Colon (tissue), 2 donors: ENCODE results near the gene CLK2.

Source experiments
- FAIRE-seq: peaks from 2 replicates; lab custom pipeline; 2012; peaks lifted over from hg19 to GRCh38; lab: Jason Lieb, UNC
- donor health status: control.
- donor health status: control.

CLK2 gene

GRCh38 chr1:155273343-155274245 lies at the start of gene CLK2:
CLK2 (minus strand) TSS chr1:155273504; CDS start chr1:155270977, 2,527 bp downstream.
- FAIRE-seq, result no peak

GRCh38 chr1:155322571-155322952 lies 49.3 kb upstream of the CLK2 start:
- no peak for FAIRE-seq

GRCh38 chr1:155321639-155322503 lies 48.6 kb upstream of the CLK2 start:
- FAIRE-seq, result no peak

DNA sequence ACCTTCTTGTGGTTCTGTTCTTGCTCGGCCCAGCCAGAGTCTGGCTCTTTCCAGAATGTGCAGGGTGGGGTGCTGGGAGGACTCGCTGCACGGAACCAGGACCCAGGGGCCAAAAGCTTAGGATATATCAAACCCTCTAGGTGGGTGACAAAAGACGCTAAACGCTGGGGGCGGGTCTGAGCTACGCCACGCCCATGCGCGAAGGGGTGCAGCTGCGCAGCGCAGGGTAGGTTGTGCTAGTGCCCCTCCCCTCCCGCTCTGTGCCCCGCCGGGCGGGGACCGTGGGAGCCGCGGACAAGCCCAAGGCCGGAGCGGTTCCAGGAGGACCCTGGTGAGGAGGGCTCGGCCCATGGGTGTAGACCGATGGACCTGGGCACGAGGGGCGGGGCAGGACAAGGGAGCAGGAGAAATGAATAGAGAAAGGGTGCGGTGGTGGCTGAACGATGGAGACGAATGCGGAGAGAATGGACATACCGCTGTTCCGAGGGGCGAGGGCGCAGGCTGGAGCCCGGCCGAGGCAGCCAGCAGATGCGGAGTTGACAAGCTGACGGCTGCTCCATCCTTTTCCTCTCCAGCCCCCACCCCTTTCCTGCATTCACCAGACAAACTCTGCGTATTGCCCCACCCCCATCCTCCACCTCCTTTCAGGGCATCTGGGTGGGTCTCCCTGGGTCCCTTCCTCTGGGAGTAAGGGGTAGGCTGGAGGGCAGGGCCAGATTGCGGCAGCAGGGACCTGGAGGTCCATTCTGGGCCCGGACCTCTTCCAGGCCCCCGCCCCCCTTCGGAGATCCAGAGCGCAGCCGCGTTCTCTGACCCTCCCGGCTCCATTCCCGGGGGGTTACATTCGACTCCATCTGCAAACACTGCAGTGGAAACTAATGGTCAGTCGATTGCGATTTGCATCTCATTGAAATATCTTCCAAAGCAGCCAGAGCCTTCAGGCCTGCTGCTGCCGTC lies 47.6 kb upstream of the CLK2 start, which contains the start of gene RUSC1:
Gene RUSC1, plus strand, starts transcription at position 234 of the 957 bp plus-strand sequence. CDS start 880 bp downstream, outside the sequence.
- FAIRE-seq, result no peak

DNA sequence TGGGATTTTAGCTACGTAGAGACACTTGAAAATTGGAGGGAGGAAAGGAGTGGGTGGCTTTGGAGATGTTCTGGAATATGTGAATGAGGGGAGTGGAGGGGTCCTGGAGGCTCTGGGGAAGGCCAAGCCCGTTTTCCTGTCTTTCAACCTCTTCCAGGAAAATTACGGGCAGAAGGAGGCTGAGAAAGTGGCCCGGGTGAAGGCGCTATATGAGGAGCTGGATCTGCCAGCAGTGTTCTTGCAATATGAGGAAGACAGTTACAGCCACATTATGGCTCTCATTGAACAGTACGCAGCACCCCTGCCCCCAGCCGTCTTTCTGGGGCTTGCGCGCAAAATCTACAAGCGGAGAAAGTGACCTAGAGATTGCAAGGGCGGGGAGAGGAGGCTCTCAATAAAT lies 46.9 kb upstream of the CLK2 start:
- FAIRE-seq, result no peak

DNA sequence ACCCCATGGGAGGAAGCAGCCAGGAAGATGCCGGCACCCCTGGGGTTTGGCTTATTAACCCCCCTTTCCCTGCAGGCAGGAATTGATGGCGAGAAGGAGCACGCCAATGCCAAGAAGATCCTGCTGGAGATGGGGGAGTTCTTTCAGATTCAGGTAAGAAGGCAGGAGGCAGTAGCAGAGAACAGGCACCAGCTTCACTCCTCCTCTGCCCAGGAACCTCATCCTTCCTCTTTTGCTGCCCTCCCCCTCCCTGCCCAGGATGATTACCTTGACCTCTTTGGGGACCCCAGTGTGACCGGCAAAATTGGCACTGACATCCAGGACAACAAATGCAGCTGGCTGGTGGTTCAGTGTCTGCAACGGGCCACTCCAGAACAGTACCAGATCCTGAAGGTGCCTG lies 46.2 kb upstream of the CLK2 start:
- no peak for FAIRE-seq

- no peak for FAIRE-seq
These were observed 44.8 kb upstream of the CLK2 start for GRCh38 chr1:155318082-155318481.

DNA sequence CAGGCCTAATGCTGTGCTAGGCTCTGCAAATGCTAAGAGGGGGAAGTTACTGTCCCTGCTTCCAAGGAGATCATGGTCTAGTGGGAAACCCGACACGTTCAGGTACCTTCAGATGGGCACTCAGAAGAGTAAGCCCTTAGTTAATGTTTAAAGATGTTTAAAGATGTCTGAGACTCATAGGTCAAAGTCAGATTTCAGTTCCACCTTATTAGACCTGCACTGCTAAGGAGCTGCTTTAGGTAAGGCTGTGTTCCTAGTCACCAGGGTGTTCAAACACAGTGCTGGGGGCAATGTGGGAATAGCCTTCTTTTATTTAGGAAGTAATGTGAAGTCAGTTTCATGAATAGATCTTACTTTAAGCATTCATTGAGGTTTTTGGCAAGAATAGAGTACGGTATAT lies 43.6 kb upstream of the CLK2 start:
- no peak for FAIRE-seq

- no peak for FAIRE-seq
These were observed 40.0 kb upstream of the CLK2 start for GRCh38 chr1:155313261-155313660.

GRCh38 chr1:155309423-155310021 lies 36.2 kb upstream of the CLK2 start:
- no peak for FAIRE-seq

GRCh38 chr1:155308493-155309422 lies 35.5 kb upstream of the CLK2 start, which contains the start of gene FDPS:
FDPS (plus strand) TSS chr1:155308866; CDS start chr1:155309790, 924 bp downstream.
- peak; percentile 57 for FAIRE-seq

- no peak for FAIRE-seq
These were observed 34.0 kb upstream of the CLK2 start for GRCh38 chr1:155307247-155307740.

DNA sequence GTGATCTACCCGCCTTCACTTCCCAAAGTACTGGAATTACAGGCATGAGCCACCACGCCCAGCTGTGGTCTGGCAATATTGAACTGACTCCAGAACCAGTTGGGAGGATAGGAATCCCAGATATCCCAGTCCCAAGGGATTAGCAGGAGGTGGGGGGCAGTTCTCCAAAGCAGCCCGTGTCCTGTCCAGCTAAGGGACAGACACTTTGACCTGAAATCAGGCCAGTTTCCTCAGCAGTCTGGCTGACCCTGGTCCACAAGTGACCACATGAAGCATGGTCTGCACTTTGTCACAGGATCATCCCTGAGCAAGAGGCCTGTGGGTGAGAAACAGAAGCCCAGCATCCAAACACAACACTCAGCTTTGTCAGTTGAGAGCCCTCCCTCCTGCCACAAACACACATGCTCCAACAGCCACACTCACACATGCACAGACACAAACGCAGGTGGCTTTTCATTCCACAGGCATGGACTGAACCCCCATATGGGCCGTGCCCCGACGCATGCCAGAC lies 32.6 kb upstream of the CLK2 start:
- no peak for FAIRE-seq

- no peak for FAIRE-seq
These were observed 31.3 kb upstream of the CLK2 start for GRCh38 chr1:155304558-155305063.

DNA sequence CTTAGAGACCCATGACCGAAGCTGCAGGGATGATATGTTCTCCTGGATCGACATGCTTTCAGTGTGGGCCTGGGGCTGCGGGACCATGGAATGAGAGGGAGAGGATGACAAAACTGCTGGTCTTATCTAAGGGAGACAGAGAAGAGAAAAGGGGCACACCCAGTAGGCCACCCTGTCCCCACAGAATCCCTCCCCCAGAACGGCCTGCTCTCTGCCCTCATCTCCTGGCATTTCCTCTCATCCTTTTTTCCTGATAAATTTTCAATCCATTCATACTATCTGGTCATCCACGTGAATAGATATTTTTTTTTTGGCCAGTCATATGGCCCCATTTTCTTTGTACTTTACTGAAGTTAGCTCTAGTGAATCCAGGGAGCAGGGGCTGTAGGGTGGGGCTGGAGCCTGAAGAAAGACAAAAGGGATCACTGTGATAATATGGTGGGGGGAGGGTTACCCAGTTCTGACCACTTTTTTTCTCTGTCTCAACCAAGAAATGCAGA lies 28.1 kb upstream of the CLK2 start, which contains the start of gene PKLR:
Gene PKLR, minus strand, starts transcription at position 97 of the 500 bp plus-strand sequence. Its CDS starts 43 bp downstream, at position 54.
- no peak for FAIRE-seq

DNA sequence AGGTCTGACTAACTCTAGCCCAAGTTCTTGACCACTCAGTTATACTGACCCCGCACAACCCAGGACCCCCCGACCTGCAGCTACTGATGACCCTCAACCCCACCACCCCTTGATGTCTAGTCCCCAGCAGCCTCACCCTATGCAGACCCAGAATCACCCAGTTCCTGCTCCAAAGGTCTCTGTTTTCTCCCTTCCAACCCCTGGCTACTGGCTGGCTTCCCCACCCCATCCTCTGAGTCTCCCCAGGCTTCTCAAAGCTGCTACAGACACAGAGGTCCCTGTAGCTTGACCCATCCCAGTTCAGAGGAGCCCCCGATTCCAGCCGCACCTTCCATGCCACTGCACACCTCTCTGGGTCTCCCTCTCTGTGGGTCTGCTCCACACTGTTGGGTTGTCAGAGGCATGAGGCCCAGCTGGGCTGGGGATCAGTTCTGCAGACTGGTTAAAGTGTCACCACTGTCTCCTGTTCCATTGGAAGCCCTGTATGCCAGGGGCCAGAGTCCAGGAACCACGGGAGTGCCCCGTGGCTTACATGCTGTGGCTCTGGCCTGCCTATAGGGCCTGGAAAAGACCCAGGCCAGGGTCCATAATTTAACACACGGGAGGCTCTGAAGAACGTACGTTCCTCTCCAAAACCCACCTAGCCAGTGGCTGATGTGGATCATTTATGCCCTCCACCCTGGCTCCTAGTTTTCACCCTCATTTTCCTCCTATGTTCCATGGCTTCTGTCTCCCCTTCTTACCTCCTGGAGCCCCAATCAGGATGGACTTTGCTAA lies 27.4 kb upstream of the CLK2 start:
- no peak for FAIRE-seq

GRCh38 chr1:155300024-155300423 lies 26.7 kb upstream of the CLK2 start:
- no peak for FAIRE-seq

DNA sequence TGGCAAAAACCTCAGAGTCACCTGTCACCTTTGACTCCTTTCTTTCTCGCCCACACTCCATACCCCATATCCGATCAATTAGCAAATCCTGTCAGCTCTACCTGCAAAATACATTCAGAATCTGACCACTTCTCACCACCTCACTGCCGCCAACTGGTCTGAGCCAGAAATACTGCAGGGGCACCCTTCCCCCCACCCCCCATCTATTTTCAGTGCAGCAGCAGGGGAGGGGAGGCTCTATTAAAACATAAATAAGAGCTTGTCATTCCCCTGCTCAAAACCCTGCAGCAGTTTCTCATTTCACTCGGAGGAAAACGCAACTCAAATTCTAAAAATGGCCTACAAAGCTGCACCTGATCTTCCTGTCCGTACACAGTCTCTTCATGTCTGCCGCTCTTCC lies 24.1 kb upstream of the CLK2 start:
- FAIRE-seq, result no peak
